Muscle layer of duodenum (tissue), 2 donors: ENCODE measurements around the gene SH3RF3.

Experiments used
- H3K27ac ChIP-seq: one replicate; pipeline ENCODE4 v1.7.0; 2013; ENCODE audit warnings: mild to moderate bottlenecking, low read length
- H3K27me3 ChIP-seq: one replicate; pipeline ENCODE4 v1.7.0; 2013; ENCODE audit warnings: low read depth, mild to moderate bottlenecking, control low read depth, low read length
- H3K36me3 ChIP-seq, 2 donors: one replicate each; pipeline ENCODE4 v1.7.0; 2013; ENCODE audit warnings: low read length in 2 of 2, control low read depth in 1 of 2, mild to moderate bottlenecking in 1 of 2; ENCODE audit not compliant: insufficient read depth in 2 of 2, control insufficient read depth in 1 of 2
- H3K4me1 ChIP-seq, 2 donors: one replicate each; pipeline ENCODE4 v1.7.0; 2013; ENCODE audit warnings: low read length in 2 of 2, mild to moderate bottlenecking in 2 of 2, control low read depth in 1 of 2, moderate library complexity in 1 of 2; ENCODE audit not compliant: insufficient read depth in 2 of 2, control insufficient read depth in 1 of 2
- H3K4me3 ChIP-seq, 2 donors: one replicate each; pipeline ENCODE4 v1.7.0; 2013; ENCODE audit warnings: low read length in 2 of 2, low read depth in 1 of 2, mild to moderate bottlenecking in 1 of 2
- H3K9me3 ChIP-seq, 2 donors: one replicate each; pipeline ENCODE4 v1.7.0; 2013; ENCODE audit warnings: low read length in 2 of 2, control low read depth in 1 of 2, mild to moderate bottlenecking in 1 of 2; ENCODE audit not compliant: control insufficient read depth in 1 of 2
- donor health status: healthy.

Gene SH3RF3

DNA sequence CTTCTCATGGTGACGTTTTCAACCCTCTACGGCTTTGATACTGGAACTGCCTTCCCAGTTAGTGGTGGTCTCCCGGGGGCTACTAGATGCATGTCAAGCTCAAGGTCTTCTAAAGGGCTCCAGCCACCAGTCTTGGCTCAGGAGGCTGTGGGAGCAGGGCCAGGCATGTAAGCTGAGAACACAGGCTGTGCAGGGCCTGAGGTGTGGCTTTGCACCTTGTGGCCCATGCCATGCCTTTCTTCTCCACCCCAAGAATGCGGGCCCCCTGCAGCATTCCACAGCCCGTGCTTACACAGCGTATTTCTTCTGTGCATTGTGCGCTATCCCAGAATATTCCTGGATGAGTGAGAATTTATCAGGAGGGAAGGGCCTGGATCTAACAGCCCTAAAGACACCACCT, 339.9 kb downstream of the SH3RF3 start:
- no peak overlapping the region for H3K27ac ChIP-seq
- no peaks in the 10 kb centered on the region for H3K9me3 ChIP-seq
- no peaks in the 10 kb centered on the region for H3K36me3 ChIP-seq
- peaks cover 0 to 8% of the 10 kb centered on the region in 2 donors for H3K4me1 ChIP-seq
- H3K27me3 ChIP-seq, result no peaks in the 10 kb centered on the region
- H3K4me3 ChIP-seq, result no peak overlapping the region

DNA sequence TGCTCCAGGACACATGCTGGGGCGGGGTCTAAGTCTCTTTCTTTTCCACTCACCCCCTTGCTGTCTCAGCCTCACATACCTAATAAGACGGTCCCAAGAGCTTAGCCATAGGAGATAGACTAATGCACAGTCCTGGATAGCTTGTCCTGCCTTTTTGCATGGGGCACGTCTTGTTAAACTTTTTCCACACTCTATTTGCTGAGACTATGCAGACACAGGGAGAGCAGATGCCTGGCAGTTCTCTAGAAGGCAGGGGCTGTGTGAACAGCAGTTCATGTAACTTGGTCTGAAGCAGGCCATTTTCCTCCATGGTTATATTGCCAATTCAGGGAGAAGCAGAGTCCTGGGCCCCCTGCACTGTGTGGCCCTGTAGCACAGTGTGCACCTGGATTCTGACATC, 342.7 kb downstream of the SH3RF3 start:
- no peak overlapping the region for H3K4me3 ChIP-seq
- H3K27me3 ChIP-seq, result no peaks in the 10 kb centered on the region
- no peaks in the 10 kb centered on the region for H3K9me3 ChIP-seq
- peaks cover 0 to 8% of the 10 kb centered on the region in 2 donors for H3K4me1 ChIP-seq
- H3K36me3 ChIP-seq, result no peaks in the 10 kb centered on the region
- H3K27ac ChIP-seq, result no peak overlapping the region

DNA sequence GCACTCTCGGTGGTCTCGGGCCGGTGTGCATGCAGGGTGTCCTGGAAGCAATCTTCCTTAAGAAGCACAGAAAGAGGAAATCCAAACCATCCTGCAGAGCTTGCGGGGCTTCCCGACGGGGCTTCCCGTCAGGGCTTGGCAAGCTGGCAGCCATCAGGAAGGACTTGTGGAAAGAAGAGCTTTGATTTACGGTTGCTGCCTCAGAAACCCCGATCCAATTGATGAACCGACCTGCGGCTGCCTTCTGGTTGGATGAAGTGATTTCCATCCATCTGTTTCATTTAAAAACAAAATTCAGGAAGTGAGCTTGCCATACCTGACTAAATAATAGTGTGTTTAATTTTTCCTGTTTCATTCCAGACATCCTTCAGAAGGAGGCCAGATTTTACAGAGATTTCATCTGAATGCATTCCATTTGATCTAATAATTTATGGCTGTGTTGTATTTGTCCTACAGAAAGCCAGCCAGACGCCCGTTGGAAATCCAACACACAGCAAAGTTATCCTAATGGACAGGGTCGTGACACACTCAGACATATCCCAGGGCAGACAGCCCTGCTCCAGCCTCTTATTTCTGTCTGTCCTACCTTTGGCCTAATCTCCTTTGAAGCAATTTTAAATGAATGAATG, 343.4 kb downstream of the SH3RF3 start:
- no peaks in the 10 kb centered on the region for H3K36me3 ChIP-seq
- H3K27ac ChIP-seq, result no peak overlapping the region
- peaks cover 0 to 8% of the 10 kb centered on the region in 2 donors for H3K4me1 ChIP-seq
- no peaks in the 10 kb centered on the region for H3K27me3 ChIP-seq
- H3K9me3 ChIP-seq, result no peaks in the 10 kb centered on the region
- no peak overlapping the region for H3K4me3 ChIP-seq

DNA sequence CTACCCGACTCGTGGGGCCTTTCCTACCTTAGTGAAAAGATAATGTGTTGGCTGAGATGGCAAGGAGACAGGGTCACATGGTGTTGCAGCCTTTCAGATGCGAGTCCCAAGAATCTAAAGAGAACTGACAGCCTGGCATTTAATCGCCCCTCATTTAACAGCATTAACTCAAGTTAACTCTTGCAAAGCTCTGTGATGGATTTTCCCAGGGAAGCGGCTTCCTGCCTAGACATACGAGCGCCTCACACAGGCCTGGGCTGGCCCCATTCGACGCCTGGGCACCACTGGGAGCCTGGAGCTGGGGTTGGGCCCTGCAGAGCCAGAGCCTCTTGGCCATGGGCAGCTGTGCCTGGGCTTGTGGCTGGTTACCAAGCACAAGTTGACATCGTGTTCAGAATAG, 344.0 kb downstream of the SH3RF3 start:
- H3K4me1 ChIP-seq, result peaks cover 0 to 8% of the 10 kb centered on the region in 2 donors
- H3K27me3 ChIP-seq, result no peaks in the 10 kb centered on the region
- no peak overlapping the region for H3K4me3 ChIP-seq
- H3K27ac ChIP-seq, result no peak overlapping the region
- no peaks in the 10 kb centered on the region for H3K9me3 ChIP-seq
- H3K36me3 ChIP-seq, result no peaks in the 10 kb centered on the region

DNA sequence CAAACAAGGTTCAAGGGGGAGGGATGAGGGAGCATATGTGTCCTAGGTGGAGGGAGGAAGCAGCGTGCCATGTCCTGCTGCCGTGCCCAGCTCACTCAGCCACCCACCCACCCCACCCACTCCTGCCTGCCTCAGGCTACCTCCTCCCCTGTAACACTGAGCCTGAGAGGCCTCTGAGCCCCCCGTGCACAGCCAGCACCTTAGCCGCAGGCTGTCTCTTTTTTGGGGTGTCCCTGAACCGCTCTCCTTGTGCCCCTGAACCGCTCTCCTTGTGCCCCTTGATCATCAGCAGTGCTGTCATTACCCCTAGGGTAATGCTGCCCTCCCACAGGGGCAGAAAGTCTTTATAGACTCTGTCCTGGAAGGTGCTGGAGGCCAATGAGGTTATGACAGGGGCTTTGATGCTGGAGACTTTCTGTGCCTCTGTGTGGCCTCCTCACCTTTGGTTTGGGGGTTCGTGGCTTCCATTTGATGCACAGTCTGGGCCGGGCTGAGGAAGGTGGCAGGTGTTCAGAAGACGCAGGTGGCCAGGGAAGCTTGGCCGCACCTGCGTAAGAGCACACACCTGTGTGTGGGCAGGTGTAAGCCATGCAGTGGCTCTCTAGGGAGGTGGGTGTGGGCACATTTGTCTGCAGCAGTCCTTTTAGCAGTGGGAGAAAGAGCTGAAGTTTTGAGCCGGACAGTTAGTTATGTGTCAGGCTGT, 344.8 kb downstream of the SH3RF3 start:
- Histone ChIP-seq H3K36me3 (no peaks in the 10 kb centered on the region), H3K4me1 (peaks cover 0 to 8% of the 10 kb centered on the region in 2 donors), H3K9me3 (no peaks in the 10 kb centered on the region), H3K27ac (no peak overlapping the region), H3K4me3 (no peak overlapping the region), H3K27me3 (no peaks in the 10 kb centered on the region)

DNA sequence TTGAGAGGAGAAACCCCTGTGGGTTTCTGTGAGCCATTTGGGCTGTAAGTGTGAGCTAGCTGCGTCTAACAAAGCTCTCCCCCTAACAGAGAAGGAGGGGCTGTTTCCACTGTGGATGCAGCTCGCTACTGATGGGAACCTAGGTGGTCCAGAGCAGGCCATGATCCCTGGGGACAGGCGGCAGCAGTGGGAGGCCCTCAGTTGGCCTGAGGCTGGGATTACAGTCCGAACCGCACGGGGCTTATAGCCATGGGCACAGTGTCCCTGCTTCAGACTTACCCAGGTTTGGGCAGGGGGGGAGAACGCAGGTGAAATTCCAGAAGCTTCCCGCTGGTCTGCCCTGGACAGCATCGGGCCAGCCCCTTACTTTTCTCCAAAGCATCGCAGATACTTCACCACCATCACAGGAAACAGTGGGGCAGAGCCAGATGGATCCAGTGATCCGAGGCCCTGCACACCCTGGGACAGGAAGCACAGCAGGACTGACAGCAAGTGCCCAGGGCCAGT, 345.4 kb downstream of the SH3RF3 start:
- Histone ChIP-seq H3K27ac (no peak overlapping the region), H3K4me3 (no peak overlapping the region), H3K27me3 (no peaks in the 10 kb centered on the region), H3K9me3 (no peaks in the 10 kb centered on the region), H3K36me3 (no peaks in the 10 kb centered on the region), H3K4me1 (peaks cover 0 to 8% of the 10 kb centered on the region in 2 donors)

DNA sequence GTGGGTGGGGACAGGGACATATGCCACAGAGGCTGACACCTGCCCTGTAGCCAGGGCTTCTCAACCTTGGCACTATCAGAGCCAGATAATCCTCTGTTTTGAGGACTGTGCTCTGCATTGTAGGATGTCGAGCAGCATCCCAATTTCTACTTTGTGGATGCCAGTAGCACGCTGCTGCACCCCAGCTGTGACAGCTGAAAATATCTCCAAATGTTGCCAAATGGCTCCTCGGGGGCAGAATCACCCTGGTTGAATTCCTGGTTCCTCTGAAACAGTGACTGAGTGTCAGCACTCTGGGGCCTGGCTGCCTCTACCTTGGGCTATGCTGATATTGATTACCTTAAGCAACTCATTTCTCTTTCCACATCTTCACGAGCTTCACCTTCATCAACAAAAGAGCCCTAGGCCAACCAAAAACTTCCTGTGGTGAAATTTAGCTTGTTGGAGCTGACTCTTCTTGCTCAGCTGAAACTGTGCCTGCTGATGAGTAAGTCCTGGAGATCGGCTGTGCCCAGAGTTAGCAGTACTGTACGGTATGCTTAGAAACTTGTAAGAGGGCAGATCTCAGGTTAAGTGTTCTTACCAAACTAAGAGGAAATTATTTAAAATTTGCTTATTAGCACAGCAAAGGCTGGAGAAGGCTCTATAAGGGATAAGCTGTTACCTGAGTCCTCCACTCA, 346.7 kb downstream of the SH3RF3 start:
- no peaks in the 10 kb centered on the region for H3K9me3 ChIP-seq
- H3K27ac ChIP-seq, result no peak overlapping the region
- no peaks in the 10 kb centered on the region for H3K36me3 ChIP-seq
- no peaks in the 10 kb centered on the region for H3K27me3 ChIP-seq
- no peak overlapping the region for H3K4me3 ChIP-seq
- H3K4me1 ChIP-seq, result peaks cover 0 to 8% of the 10 kb centered on the region in 2 donors

DNA sequence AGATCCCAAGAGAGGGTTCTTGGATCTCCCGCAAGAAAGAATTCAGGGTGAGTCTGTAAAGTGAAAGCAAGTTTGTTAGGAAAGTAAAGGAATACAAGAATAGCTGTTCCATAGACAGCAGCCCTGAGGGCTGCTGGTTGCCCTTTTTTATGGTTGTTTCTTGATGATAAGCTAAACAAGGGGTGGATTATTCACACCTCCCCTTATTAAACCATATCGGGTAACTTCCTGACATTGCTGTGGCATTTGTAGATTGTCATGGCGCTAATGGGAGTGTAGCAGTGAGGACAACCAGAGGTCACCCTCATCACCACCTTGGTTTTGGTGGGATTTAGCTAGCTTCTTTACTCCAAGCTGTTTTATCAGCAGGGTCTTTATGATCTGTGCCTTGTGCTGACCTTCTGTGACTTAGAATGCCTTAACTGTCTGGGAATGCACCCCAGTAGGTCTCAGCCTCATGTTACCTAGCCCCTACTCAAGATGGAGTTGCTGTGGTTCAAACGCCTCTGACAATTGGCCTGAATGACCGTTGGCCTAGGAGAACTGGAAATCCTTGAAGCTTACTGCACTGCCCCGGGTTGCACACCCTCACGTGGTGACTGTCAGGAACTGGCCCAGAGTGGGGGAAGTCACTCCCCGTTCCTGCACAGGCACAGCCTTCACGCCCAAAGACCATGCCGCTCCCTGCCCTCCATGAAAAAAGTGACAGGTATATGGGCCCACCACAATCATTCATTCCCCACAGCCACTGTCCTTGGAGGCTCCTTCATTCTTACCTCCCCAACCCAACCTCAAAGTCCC, 347.8 kb downstream of the SH3RF3 start:
- Histone ChIP-seq H3K9me3 (no peaks in the 10 kb centered on the region), H3K4me1 (peaks cover 0 to 8% of the 10 kb centered on the region in 2 donors), H3K27me3 (no peaks in the 10 kb centered on the region), H3K36me3 (no peaks in the 10 kb centered on the region), H3K4me3 (no peak overlapping the region), H3K27ac (no peak overlapping the region)

DNA sequence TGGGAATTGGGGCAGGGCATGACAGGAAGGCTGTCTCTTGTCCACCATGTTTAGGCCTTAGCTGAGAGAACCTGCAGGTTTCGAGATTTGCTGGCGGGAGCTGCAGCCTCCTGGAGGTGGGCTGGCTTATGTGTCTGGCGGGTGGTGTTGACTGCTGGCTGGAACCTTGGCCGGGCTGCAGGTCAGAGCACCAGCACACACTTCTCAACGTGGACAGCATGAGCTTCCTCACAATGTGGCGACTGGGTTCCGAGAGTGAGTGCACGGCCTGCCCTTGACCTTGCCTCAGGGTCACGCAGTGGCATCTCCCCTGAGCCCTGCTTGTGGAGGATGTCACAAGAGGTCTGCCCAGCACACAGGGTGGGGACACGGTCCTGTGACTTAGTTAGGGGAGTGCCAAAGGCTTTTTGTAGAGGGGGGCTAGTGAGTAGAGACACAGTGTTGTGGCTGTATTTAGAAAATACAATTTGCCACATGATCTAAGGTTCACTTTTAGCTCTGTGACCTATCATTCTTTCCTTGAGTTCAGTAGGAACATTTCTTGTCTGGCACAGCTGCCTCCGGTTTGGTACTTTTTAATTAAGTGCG, 350.0 kb downstream of the SH3RF3 start:
- Histone ChIP-seq H3K4me1 (peaks cover 0 to 5% of the 10 kb centered on the region in 2 donors), H3K36me3 (no peaks in the 10 kb centered on the region), H3K4me3 (no peak overlapping the region), H3K27ac (no peak overlapping the region), H3K9me3 (no peaks in the 10 kb centered on the region), H3K27me3 (no peaks in the 10 kb centered on the region)

DNA sequence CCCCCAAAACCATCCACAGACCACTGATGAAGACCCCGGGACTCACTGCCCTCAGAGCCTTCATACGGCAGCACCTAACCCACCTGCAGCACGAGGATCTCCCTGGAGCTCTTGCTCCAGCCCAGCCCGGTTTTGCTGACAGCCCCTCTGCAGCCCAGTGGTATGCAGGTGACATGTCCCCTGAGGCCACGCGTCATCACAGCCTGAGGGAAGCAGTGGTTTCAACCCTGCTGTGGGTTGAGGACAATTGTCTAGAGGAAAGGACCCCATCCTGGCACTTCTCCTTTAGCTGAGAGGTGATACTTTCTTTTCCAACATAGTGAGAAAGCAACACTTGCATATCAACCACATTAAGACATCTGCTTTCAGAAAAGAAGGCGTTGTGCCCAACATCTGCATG, 350.8 kb downstream of the SH3RF3 start:
- H3K27me3 ChIP-seq, result no peaks in the 10 kb centered on the region
- no peaks in the 10 kb centered on the region for H3K36me3 ChIP-seq
- H3K27ac ChIP-seq, result no peak overlapping the region
- no peaks in the 10 kb centered on the region for H3K9me3 ChIP-seq
- H3K4me3 ChIP-seq, result no peak overlapping the region
- peaks cover 0 to 5% of the 10 kb centered on the region in 2 donors for H3K4me1 ChIP-seq
